T-helper 2 cell treated with Interferon-gamma antibody and Interleukin-4, amounts not matched to agents 5 μg/mL and 100 μg/mL, for 36 hours (primary cell): ENCODE measurements around the gene SRSF3.

ENCODE experiments used
- DNase-seq: peaks from one replicate; pipeline ENCODE4 v3.0.0; 2021; ENCODE audit warnings: low spot score
- H3K27ac Mint-ChIP-seq: one replicate; pipeline ENCODE4 v1.8.0; 2021; ENCODE audit warnings: mild to moderate bottlenecking, mixed read lengths
- H3K27me3 Mint-ChIP-seq: one replicate; pipeline ENCODE4 v1.8.0; 2021; ENCODE audit warnings: low read depth, mixed read lengths
- H3K36me3 Mint-ChIP-seq: one replicate; pipeline ENCODE4 v1.8.0; 2021; ENCODE audit warnings: low read depth, mixed read lengths
- H3K4me1 Mint-ChIP-seq: one replicate; pipeline ENCODE4 v1.8.0; 2021; ENCODE audit warnings: low read depth, mixed read lengths
- H3K4me3 Mint-ChIP-seq: one replicate; pipeline ENCODE4 v1.8.0; 2022; ENCODE audit warnings: mild to moderate bottlenecking, moderate library complexity, mixed read lengths
- H3K9me3 Mint-ChIP-seq: one replicate; pipeline ENCODE4 v1.8.0; 2021; ENCODE audit warnings: mixed read lengths

Gene SRSF3

DNA sequence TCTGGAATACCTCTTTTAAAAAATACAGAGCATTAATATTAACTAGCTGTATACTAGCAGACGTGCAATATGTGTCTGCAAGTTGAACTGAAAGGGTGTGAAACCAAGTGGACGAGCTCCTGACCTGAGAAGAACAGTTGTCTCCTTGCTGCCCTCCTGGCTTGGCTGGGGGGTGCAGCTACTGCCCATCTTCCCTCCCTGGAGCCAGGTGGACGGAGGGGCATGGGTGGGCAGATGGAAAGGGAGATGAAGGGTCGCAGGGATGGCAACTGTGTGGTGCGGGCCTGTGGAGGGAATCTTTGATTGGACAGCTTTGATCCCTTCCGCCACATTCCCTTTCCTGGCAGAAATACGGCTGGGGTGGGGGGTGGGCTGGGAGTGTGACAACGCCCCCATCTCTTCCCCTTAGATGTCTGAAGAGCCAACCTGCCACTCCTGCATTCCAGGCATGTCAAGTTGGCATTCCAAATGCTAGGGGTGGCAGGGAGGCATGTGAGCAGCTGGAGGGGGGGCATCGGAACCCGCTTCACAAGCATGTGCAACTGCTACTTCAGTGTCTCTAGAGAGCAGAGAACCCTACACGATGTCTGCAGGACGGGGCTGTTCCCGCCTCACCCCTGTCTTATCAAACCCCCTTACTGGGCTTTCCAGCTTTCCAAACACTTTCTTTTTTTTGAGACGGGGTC lies 37.3 kb downstream of the SRSF3 start:
- Mint-ChIP-seq H3K4me3 (no peak overlapping the region), H3K9me3 (no peaks in the 10 kb centered on the region), H3K27me3 (no peaks in the 10 kb centered on the region), H3K27ac (no peak overlapping the region), H3K36me3 (no peaks in the 10 kb centered on the region), H3K4me1 (peaks cover 9% of the 10 kb centered on the region)
- DNase-seq: no peak

DNA sequence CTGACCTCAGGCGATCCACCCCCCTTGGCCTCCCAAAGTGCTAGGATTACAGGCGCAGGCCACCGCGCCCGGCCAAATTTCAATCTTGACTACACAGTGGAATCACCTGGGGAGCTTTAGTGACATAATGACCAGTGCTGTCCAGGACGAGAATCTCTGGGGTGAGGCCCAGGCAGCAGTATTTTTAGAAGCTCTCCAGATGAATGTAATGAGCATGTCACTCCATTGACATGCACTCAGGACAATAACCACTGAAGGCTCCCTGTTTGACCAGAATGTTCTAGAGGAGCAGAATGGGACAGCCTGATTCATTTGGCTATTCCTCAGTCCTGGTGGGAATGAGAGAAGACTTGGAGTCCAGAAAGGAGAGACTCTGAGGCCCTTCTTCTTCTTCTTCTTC lies 39.2 kb downstream of the SRSF3 start:
- peaks cover 5% of the 10 kb centered on the region for H3K4me1 Mint-ChIP-seq
- H3K9me3 Mint-ChIP-seq: no peaks in the 10 kb centered on the region
- no peak overlapping the region for H3K27ac Mint-ChIP-seq
- H3K27me3 Mint-ChIP-seq: no peaks in the 10 kb centered on the region
- no peaks in the 10 kb centered on the region for H3K36me3 Mint-ChIP-seq
- DNase-seq: no peak
- H3K4me3 Mint-ChIP-seq: no peak overlapping the region

DNA sequence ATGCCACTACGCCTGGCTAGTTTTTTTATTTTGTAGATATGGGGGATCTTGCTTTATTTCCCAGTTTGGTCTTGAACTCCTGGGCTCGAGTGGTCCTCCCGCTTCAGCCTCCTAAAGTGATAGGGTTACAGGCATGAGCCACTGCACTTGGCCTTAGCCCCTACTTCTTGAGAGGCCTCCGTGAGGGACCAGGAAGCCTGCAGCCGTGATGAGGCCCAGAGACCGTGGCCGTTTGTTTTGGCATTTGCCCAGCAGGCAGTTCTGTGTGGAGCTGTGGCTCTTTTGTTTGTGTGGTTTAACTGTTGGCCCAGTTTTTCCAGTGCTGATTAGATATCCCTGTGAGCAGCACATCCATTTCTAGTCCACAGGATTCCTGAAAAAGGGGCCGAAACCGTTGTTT lies 39.8 kb downstream of the SRSF3 start:
- no peak for DNase-seq
- Mint-ChIP-seq H3K4me3 (no peak overlapping the region), H3K27me3 (no peaks in the 10 kb centered on the region), H3K36me3 (no peaks in the 10 kb centered on the region), H3K27ac (no peak overlapping the region), H3K9me3 (no peaks in the 10 kb centered on the region), H3K4me1 (peaks cover 5% of the 10 kb centered on the region)

DNA sequence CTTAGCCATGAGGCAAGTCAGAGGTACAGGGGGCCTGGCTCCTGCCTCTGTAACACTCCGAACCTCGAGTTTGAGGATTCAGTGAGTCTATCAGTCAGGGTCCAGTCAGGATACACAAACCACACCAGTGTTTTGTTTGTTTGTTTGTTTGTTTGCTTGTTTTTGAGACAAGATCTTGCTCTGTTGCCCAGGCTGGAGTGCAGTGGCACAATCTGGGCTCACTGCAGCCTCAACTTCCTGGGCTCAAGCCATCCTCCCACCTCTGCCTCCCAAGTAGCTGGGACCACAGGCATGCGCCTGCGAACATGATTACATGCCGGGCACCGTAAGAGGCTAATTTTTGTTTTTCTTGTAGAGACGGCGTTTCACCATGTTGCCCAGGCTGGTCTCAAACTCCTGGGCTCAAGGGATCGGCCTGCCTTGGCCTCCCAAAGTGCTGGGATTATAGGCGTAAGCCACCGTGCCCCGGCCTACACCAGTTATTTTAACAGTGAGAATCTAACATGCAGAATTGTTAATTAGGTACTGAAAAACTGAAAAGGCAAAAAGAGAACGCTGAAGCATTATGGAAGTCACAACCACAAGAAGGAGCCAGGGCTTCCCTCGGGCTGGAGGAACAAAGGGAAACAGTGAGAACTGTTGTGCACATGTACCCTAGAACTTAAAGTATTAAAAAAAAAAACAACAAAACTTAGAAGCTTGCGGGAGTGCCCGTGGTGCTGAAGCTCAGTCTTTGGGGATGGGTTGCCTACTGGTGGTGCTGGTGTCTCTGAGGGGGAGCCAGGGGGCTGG lies 40.4 kb downstream of the SRSF3 start:
- no peak overlapping the region for H3K4me3 Mint-ChIP-seq

DNA sequence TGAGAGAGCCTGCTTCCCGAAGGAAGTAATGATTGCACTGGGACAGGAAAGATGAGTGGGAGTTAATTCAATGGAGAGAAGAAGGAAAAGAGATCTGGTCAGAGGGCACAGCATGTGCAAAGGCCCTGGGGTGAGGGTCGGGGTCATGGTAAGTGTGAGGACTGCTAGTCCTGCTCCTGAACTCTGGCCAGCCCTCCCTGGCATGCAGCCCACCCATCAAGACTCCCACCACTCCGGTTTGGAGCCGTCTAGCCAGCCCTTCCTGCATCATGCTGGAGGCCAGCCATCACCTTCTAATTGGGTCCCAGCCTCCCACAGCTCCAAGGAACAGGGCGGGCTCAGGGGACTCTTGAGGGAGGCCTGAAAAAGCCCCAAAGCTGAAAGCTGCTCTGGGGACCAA lies 42.1 kb downstream of the SRSF3 start:
- Mint-ChIP-seq H3K27me3 (no peaks in the 10 kb centered on the region), H3K9me3 (no peaks in the 10 kb centered on the region), H3K27ac (no peak overlapping the region), H3K36me3 (no peaks in the 10 kb centered on the region), H3K4me3 (no peak overlapping the region), H3K4me1 (no peaks in the 10 kb centered on the region)
- no peak for DNase-seq

More for the DNA sequence above, 40.4 kb downstream of the SRSF3 start:
- DNase-seq: no peak
- Mint-ChIP-seq H3K27me3 (no peaks in the 10 kb centered on the region), H3K9me3 (no peaks in the 10 kb centered on the region), H3K27ac (no peak overlapping the region), H3K4me1 (peaks cover under 1% of the 10 kb centered on the region), H3K36me3 (no peaks in the 10 kb centered on the region)

DNA sequence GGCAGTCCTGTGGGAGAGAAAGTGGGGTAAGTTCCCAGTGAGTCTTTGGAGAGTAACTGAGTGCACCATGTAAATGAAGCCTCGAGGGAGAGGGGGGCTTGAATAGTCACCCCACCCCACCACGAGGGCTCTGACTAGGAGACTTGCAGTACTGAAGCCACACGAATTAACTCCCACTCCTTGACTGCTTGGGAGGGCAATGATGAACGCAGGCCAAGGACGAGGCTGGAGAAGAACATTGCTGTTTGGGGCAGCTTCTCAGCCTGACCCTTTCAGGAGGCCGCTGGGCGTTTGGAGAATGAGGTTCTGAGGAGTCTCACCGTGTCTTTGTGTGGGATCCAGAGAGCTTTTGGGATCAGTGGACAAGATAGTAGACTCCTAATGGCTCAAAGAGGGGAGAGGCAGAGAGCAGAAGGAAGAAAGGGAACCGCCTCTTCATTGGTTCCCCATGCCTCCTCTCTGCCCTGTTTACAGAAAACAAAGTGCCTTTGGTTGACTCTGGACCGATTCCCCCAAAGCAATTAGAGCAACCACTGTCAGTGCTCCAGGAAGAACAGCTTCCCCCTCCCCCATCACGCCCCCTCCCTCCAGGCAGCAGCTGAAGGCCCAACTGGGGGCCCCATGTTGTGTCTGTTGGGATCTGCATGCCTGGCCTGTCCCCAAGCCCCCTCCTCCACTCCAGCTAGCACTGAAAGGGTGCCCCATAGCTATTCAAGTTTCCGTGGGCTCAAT lies 42.7 kb downstream of the SRSF3 start:
- H3K4me1 Mint-ChIP-seq: no peaks in the 10 kb centered on the region
- no peak overlapping the region for H3K27ac Mint-ChIP-seq
- no peak for DNase-seq
- no peaks in the 10 kb centered on the region for H3K9me3 Mint-ChIP-seq
- H3K36me3 Mint-ChIP-seq: no peaks in the 10 kb centered on the region
- H3K4me3 Mint-ChIP-seq: no peak overlapping the region
- H3K27me3 Mint-ChIP-seq: no peaks in the 10 kb centered on the region

DNA sequence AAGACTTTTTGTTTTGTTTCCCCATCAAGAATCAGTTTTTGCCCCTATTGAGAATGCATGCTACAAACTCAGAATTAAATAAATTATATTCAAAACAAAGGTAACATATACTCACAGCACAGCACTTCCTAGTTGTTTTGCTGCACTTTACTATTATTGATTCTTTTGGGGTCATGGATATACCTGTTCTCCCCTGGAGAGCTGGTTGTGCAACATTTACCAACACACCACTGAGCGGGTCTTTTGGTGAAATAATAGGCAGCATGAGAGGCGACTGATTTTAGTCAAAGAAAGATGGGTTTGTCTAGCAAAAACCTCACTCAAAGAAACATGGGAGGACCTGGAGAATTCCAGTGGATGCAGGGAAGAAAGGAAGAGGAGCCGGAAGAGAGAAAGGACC lies 44.4 kb downstream of the SRSF3 start:
- DNase-seq: no peak
- Mint-ChIP-seq H3K9me3 (no peaks in the 10 kb centered on the region), H3K36me3 (no peaks in the 10 kb centered on the region), H3K4me3 (no peak overlapping the region), H3K4me1 (no peaks in the 10 kb centered on the region), H3K27me3 (no peaks in the 10 kb centered on the region), H3K27ac (no peak overlapping the region)

DNA sequence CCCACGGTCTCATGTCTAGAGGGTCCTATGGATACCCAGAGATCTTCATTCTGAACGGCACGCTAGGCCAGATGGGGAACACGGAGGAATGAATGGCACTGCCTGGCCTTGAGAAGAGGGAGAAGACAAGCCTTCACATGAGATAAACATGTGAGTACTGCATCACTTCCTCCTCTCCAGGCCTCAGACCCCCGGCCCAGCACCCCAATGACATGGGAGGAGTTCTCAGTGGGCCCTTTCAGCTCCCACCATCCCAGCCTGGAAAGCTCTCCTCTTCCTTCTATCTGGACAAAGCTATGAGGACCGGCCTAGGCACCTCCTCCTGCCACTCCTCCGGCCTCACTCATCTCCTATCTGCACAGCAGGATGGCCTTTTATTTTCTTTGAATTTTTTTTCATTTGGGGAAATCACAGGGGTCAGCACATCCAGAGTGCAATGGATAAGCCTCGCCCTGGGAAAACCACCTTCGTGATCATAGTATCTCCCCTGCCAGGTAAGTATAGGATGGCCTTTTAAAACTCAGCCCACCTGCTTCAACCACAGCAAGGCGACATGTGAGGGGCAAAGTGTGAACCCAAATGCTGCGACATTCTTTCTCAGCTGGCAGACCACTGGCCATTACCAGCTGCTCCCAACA lies 45.1 kb downstream of the SRSF3 start:
- no peak overlapping the region for H3K27ac Mint-ChIP-seq
- no peaks in the 10 kb centered on the region for H3K36me3 Mint-ChIP-seq
- no peaks in the 10 kb centered on the region for H3K4me1 Mint-ChIP-seq

DNA sequence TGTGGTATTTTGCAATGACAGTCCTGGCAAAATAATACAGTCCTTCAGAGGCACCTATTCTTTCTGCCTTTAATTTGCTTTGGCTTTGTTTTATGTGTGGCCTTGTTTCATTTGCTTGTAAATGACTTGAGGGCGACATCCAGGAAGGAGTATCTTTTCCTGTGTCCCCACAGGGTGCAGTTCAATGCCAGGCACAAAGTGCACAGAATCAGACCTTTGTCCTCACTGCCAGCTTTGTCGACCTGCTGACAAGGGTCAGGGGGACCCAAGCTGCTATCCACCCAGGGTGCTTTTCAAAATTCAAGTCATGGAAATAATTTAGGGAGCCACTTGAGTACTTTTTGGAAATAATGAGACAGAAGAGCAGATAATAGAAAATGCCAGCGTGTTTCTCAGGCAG lies 47.4 kb downstream of the SRSF3 start:
- H3K9me3 Mint-ChIP-seq: no peaks in the 10 kb centered on the region

More for the DNA sequence above, 45.1 kb downstream of the SRSF3 start:
- Mint-ChIP-seq H3K27me3 (no peaks in the 10 kb centered on the region), H3K4me3 (no peak overlapping the region), H3K9me3 (no peaks in the 10 kb centered on the region)
- DNase-seq: no peak

DNA sequence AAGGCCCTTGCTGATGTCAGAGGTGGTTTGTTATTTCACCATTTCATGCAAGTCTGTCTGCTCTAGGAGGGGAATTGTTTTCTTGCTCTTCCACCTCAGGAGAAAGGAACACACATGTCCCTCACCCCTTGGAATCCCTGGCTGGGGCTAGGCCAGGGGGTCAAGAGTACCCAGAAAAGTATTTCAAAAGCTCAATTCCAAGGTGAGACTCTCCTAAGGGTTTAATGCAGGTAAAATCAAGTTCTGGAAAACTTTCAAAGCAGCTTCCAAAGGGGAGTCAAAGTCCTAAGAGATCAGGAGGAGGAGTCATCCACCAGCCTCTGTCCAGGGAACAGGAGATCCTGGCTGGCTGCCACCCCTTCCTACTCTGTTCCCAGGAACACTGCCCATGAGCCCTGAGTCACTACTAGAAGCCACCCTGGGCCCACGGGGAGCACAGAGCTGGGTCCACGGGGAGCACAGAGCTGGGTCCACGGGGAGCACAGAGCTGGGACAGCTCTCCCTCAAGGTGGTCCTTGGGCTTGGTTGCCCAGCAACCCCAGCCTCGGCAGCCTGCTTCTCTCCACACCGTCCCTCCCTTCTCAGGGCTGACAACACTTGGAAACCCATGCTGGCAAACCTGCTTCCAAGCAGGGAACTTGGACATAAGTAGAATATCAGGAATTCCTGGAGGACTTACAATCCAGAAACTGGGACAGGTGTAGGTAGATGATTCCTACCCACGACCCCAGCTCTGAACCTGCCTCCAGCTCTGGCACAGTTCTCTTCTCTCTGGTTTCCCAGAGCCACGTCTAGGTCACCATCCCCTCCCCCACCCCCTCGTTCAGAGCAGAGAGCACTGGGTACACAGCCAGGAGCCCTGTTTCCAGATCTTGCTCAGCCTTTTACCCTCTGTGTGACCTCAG lies 49.0 kb downstream of the SRSF3 start:
- Mint-ChIP-seq H3K36me3 (no peaks in the 10 kb centered on the region), H3K27me3 (no peaks in the 10 kb centered on the region), H3K4me1 (no peaks in the 10 kb centered on the region), H3K9me3 (no peaks in the 10 kb centered on the region), H3K4me3 (no peak overlapping the region), H3K27ac (no peak overlapping the region)
- DNase-seq: no peak

More for the DNA sequence above, 47.4 kb downstream of the SRSF3 start:
- Mint-ChIP-seq H3K36me3 (no peaks in the 10 kb centered on the region), H3K27me3 (no peaks in the 10 kb centered on the region), H3K4me3 (no peak overlapping the region), H3K27ac (no peak overlapping the region), H3K4me1 (no peaks in the 10 kb centered on the region)
- no peak for DNase-seq

DNA sequence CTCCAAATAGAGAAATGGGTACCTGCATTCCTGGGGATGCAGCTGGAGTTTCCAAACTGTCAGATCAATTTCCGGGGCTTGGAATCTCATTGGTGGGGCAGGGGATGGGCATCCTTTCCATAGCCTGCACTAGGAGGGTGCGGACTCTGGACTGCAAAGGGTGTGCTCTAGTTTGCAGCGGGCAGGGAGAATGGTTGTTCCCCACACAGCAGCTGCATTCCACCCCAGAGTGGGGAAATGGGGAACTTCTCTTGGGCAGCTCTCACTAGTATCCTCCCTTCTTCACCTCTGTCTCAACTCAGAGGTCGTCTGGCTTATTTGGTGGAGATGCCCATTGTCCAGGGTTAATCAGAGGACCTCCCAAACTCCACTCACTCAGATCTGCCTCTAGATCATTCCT lies 49.8 kb downstream of the SRSF3 start:
- H3K4me3 Mint-ChIP-seq: no peak overlapping the region
- no peaks in the 10 kb centered on the region for H3K36me3 Mint-ChIP-seq
- no peak overlapping the region for H3K27ac Mint-ChIP-seq
- DNase-seq: no peak
- no peaks in the 10 kb centered on the region for H3K4me1 Mint-ChIP-seq
- no peaks in the 10 kb centered on the region for H3K9me3 Mint-ChIP-seq
- no peaks in the 10 kb centered on the region for H3K27me3 Mint-ChIP-seq

DNA sequence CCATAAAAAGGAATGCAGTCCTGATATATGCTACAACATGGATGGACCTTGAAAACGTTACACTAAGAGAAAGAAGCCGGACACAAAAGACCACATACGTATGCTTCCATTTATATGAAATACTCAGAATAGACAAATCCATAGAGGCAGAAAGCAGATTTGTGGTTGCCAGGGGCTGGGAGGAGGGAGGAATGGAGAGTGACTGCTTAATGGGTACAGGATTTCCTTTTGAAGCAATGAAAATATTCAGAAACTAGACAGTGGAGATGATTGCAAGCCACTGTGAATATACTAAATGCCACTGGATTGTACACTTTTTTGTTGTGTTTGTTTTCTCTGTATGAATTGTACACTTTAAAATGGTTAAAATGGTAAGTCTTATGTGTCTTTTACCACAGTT lies 54.9 kb downstream of the SRSF3 start:
- Mint-ChIP-seq H3K4me1 (no peaks in the 10 kb centered on the region), H3K27me3 (peaks cover 24% of the 10 kb centered on the region), H3K9me3 (no peaks in the 10 kb centered on the region), H3K36me3 (no peaks in the 10 kb centered on the region), H3K4me3 (no peak overlapping the region), H3K27ac (no peak overlapping the region)
- DNase-seq: no peak
